HepG2 (cell line): Measurements from ENCODE around the gene STARD10. TPM values are rescaled to one million over a fixed set of nuclear protein-coding genes. Genes with fewer than 3 reads are reported as not detected.

ENCODE experiments used
- BRF2 ChIP-seq: sonication (generic); formaldehyde crosslinking; IDR thresholded peaks from 2 replicates; pipeline ENCODE4 v1.8.1; 2022; ENCODE audit warnings: mild to moderate bottlenecking, missing genetic modification reagents
- DZIP1 ChIP-seq: sonication (generic); formaldehyde crosslinking; IDR thresholded peaks from 2 replicates; pipeline ENCODE4 v1.5.0; 2020; ENCODE audit warnings: mild to moderate bottlenecking, missing genetic modification reagents
- HNF4G ChIP-seq, 2 experiments: sonication (generic) in 1 of 2; formaldehyde crosslinking in 1 of 2; IDR thresholded peaks; 2 replicates each; pipeline versions ENCODE4 v1.4.0 to v1.6.1; 2011 to 2020; ENCODE audit warnings: borderline replicate concordance in 2 of 2, low read depth in 2 of 2, mild to moderate bottlenecking in 2 of 2, low read length in 1 of 2, missing genetic modification reagents in 1 of 2, moderate library complexity in 1 of 2
- NONO ChIP-seq, 2 experiments: fragments of 450-650 bp in 1 of 2; sonication (generic) in 1 of 2; formaldehyde crosslinking in 1 of 2; IDR thresholded peaks in 1 of 2; conservative IDR thresholded peaks in 1 of 2; 2 replicates each; pipeline versions ENCODE4 v1.6.1 to v1.8.0; 2017 to 2022; ENCODE audit warnings: mild to moderate bottlenecking in 1 of 2, missing genetic modification reagents in 1 of 2, moderate library complexity in 1 of 2
- PHB2 ChIP-seq: fragments of 450-650 bp; IDR thresholded peaks from 2 replicates; pipeline ENCODE4 v1.6.1; 2018; ENCODE audit not compliant: partially characterized antibody
- SMAD3 ChIP-seq: sonication (generic); formaldehyde crosslinking; IDR thresholded peaks from 2 replicates; pipeline ENCODE4 v1.4.0; 2020; ENCODE audit warnings: missing genetic modification reagents
- SNAI1 ChIP-seq: sonication (generic); formaldehyde crosslinking; IDR thresholded peaks from 2 replicates; pipeline ENCODE4 v1.5.0; 2020; ENCODE audit warnings: mild to moderate bottlenecking, missing genetic modification reagents, borderline replicate concordance
- SNAPC5 ChIP-seq: sonication (generic); formaldehyde crosslinking; IDR thresholded peaks from 2 replicates; pipeline ENCODE4 v1.8.1; 2023; ENCODE audit warnings: mild to moderate bottlenecking, missing genetic modification reagents, borderline replicate concordance
- TEAD2 ChIP-seq: sonication (generic); formaldehyde crosslinking; IDR thresholded peaks from 2 replicates; pipeline ENCODE4 v1.9.0; 2021; ENCODE audit warnings: missing genetic modification reagents
- THAP8 ChIP-seq: sonication (generic); formaldehyde crosslinking; IDR thresholded peaks from 2 replicates; pipeline ENCODE4 v1.5.1; 2020; ENCODE audit warnings: missing genetic modification reagents, mild to moderate bottlenecking, borderline replicate concordance
- ZBTB43 ChIP-seq: sonication (generic); formaldehyde crosslinking; conservative IDR thresholded peaks from 2 replicates; pipeline ENCODE4 v1.4.0; 2020; ENCODE audit warnings: missing genetic modification reagents
- ZFP82 ChIP-seq: sonication (generic); formaldehyde crosslinking; IDR thresholded peaks from 2 replicates; pipeline ENCODE4 v1.5.1; 2020; ENCODE audit warnings: mild to moderate bottlenecking, missing genetic modification reagents, borderline replicate concordance
- ZNF160 ChIP-seq: sonication (generic); formaldehyde crosslinking; IDR thresholded peaks from 2 replicates; pipeline ENCODE4 v1.8.0; 2022; ENCODE audit warnings: mild to moderate bottlenecking, inconsistent platforms, missing genetic modification reagents
- ZNF251 ChIP-seq: sonication (generic); formaldehyde crosslinking; IDR thresholded peaks from 2 replicates; pipeline ENCODE4 v1.9.0; 2021; ENCODE audit warnings: mild to moderate bottlenecking, missing genetic modification reagents
- ZNF34 ChIP-seq: sonication (generic); formaldehyde crosslinking; IDR thresholded peaks from 2 replicates; pipeline ENCODE4 v1.4.0; 2020; ENCODE audit warnings: mild to moderate bottlenecking, missing genetic modification reagents, borderline replicate concordance
- ZNF577 ChIP-seq: sonication (generic); formaldehyde crosslinking; IDR thresholded peaks from 2 replicates; pipeline ENCODE4 v1.4.0; 2020; ENCODE audit warnings: mild to moderate bottlenecking, low read depth, missing genetic modification reagents, borderline replicate concordance
- ZNF619 ChIP-seq: sonication (generic); formaldehyde crosslinking; IDR thresholded peaks from 2 replicates; pipeline ENCODE4 v1.4.0; 2020; ENCODE audit warnings: mild to moderate bottlenecking, missing genetic modification reagents
- ZNF709 ChIP-seq: sonication (generic); formaldehyde crosslinking; IDR thresholded peaks from 2 replicates; pipeline ENCODE4 v1.5.0; 2020; ENCODE audit warnings: mild to moderate bottlenecking, missing genetic modification reagents
- ZNF740 ChIP-seq: sonication (generic); formaldehyde crosslinking; IDR thresholded peaks from 2 replicates; pipeline ENCODE4 v1.4.0; 2020; ENCODE audit warnings: missing genetic modification reagents
- polyA plus RNA-seq, 8 experiments: library from polyadenylated mRNA; depleted of rRNA in 3 of 8; stranded (reverse) in 7 of 8; unstranded in 1 of 8; fragments of >200 nt; fragmentation: Illumina TruSeq in 4 of 8; extraction: Trizol in 4 of 8; gene quantifications; 2 replicates each; pipeline versions ENCODE4 v1.2.1 to v1.2.3, GENCODE V29; 2011 to 2016; ENCODE audit warnings: low read depth in 4 of 8, missing spikeins in 1 of 8, mixed read lengths in 1 of 8; ENCODE audit not compliant: insufficient read depth in 1 of 8
- total RNA-seq, 5 experiments: library from RNA; depleted of rRNA; stranded (reverse); fragments of >200 nt; fragmentation: Illumina TruSeq; extraction: Trizol; gene quantifications; 2 replicates each; pipeline ENCODE4 v1.2.3, GENCODE V29; 2016; ENCODE audit warnings: low read depth in 1 of 5

STARD10 gene
- total and polyA plus RNA-seq, 2 of the 13 experiments (the other 11 are each of a cell fraction or from before 2014, with no cell fraction given) = 260 to 341 TPM

GRCh38 chr11:72778535-72779494, 15.0 kb downstream of the STARD10 start (continued):
- TF ChIP-seq ZBTB43 (CRISPR knock-in tag) = no peak
- TF ChIP-seq ZFP82 (CRISPR knock-in tag) = no peak
- no peak for TF ChIP-seq ZNF160 (CRISPR knock-in tag)
- no peak for TF ChIP-seq ZNF619 (CRISPR knock-in tag)
- no peak for TF ChIP-seq PHB2
- no peak for TF ChIP-seq SNAI1 (CRISPR knock-in tag)
- no peak for TF ChIP-seq BRF2 (CRISPR knock-in tag)
- 0 out of 2 replicates have a peak, but pooled peaks have one; percentile 39 for TF ChIP-seq SNAPC5
- no peak for TF ChIP-seq NONO (IDR thresholded peaks at IDR 0.05)
- TF ChIP-seq NONO (CRISPR knock-in tag; conservative IDR thresholded peaks at IDR 0.05) = peak; percentile 74
- TF ChIP-seq ZNF709 = peak; percentile 54; the same call in 1 of the 2 replicates
- TF ChIP-seq ZNF251 = no peak
- no peak for TF ChIP-seq HNF4G (IDR thresholded peaks at IDR 0.05; ENCODE audit: borderline replicate concordance, low read depth, low read length)
- TF ChIP-seq HNF4G (CRISPR knock-in tag; IDR thresholded peaks at IDR 0.05; ENCODE audit: borderline replicate concordance, low read depth) = no peak
- TF ChIP-seq ZNF577 (CRISPR knock-in tag) = no peak
- TF ChIP-seq THAP8 (CRISPR knock-in tag) = no peak
- TF ChIP-seq DZIP1 (CRISPR knock-in tag) = no peak
- no peak for TF ChIP-seq ZNF740 (CRISPR knock-in tag)
- no peak for TF ChIP-seq TEAD2 (CRISPR knock-in tag)
- TF ChIP-seq ZNF34 = no peak
- TF ChIP-seq SMAD3 (CRISPR knock-in tag) = no peak
